MM.1S (cell line): ENCODE data around the gene PUM1.

Experiments
- EZH2 ChIP-seq: fragments of 300-600 bp; sonication (generic); optimal IDR thresholded peaks from 2 replicates; pipeline ENCODE3; 2017; ENCODE audit warnings: low read depth, mild to moderate bottlenecking, antibody characterized with exemption, low read length, mixed read lengths
- EZH2phosphoT487 ChIP-seq: fragments of 300-600 bp; sonication (generic); IDR thresholded peaks from 2 replicates; pipeline ENCODE4 v1.6.1; 2018; ENCODE audit warnings: antibody characterized with exemption, low read length
- TF ChIP-seq, protein P1 (sequence below): fragments of 300-600 bp; sonication (generic); IDR thresholded peaks from 2 replicates; pipeline ENCODE4 v1.5.1; 2016; ENCODE audit warnings: antibody characterized with exemption, low read length, mixed read lengths

DNA sequence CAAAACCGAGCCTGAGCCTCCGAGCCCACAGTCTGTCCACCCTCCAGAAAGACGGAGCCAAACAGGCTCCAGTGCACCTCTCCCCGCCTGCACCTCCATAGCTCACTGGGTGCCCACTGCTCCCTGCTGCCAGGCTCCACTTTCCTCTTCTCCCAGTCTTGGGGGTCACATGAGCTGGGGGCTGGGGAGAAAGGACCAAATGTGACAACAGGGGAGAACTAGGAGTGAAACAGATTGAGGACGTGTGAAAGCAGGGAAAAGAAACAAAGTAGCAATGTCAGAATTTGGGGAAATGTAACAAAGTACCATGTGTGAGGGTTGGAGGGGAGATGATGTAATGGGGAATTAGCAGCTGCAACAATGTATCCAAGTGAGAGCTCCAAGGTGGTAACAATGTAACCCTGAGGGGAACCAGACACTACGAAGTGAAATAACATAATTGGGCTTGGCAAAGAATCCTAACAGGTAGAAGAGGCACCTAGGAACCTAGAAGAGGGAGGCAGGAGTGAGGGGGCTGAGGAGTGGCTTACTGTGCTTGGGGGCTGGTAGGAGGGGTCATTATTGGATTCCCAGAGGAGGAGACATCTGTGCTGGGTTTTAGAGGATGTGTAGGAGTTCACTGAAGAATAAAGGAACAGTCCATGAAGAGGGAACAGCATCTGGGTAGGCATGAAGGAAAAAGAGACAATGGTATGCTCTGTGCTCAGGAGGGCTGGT lies 169.4 kb downstream of the PUM1 start:
- TF ChIP-seq, protein P1, sequence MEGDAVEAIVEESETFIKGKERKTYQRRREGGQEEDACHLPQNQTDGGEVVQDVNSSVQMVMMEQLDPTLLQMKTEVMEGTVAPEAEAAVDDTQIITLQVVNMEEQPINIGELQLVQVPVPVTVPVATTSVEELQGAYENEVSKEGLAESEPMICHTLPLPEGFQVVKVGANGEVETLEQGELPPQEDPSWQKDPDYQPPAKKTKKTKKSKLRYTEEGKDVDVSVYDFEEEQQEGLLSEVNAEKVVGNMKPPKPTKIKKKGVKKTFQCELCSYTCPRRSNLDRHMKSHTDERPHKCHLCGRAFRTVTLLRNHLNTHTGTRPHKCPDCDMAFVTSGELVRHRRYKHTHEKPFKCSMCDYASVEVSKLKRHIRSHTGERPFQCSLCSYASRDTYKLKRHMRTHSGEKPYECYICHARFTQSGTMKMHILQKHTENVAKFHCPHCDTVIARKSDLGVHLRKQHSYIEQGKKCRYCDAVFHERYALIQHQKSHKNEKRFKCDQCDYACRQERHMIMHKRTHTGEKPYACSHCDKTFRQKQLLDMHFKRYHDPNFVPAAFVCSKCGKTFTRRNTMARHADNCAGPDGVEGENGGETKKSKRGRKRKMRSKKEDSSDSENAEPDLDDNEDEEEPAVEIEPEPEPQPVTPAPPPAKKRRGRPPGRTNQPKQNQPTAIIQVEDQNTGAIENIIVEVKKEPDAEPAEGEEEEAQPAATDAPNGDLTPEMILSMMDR = no peak
- TF ChIP-seq EZH2 = no peak
- TF ChIP-seq EZH2phosphoT487 = no peak
